CD4-positive, alpha-beta T cell treated with Interferon gamma for 1 hour (primary cell): ENCODE measurements around the gene SH2D7.

Experiments used
- DNase-seq: peaks from one replicate; pipeline ENCODE4 v3.0.0-alpha.2; 2020

The SH2D7 gene

GRCh38 chr15:78092261-78093041, at the start of gene SH2D7:
SH2D7 (plus strand) TSS chr15:78092561; CDS start chr15:78092585, 24 bp downstream.
- DNase-seq = no peak

- no peak for DNase-seq
Measured at GRCh38 chr15:78044407-78045155, 47.8 kb upstream of the SH2D7 start.

- no peak for DNase-seq
Measured at GRCh38 chr15:78045189-78045588, 47.2 kb upstream of the SH2D7 start.

GRCh38 chr15:78046796-78047341, 45.5 kb upstream of the SH2D7 start:
- no peak for DNase-seq

- DNase-seq = no peak
Measured at GRCh38 chr15:78047761-78048627, 44.4 kb upstream of the SH2D7 start.

GRCh38 chr15:78048628-78048920, 43.8 kb upstream of the SH2D7 start:
- no peak for DNase-seq

- DNase-seq = peak; percentile 25
Measured at GRCh38 chr15:78049691-78050440, 42.5 kb upstream of the SH2D7 start.

GRCh38 chr15:78050441-78050809, 41.9 kb upstream of the SH2D7 start:
- DNase-seq = no peak

GRCh38 chr15:78050826-78051225, 41.5 kb upstream of the SH2D7 start:
- DNase-seq = no peak

- DNase-seq = no peak
Measured at GRCh38 chr15:78051596-78051995, 40.8 kb upstream of the SH2D7 start.

- no peak for DNase-seq
Measured at GRCh38 chr15:78052001-78052401, 40.4 kb upstream of the SH2D7 start.

- DNase-seq = no peak
Measured at GRCh38 chr15:78052545-78052944, 39.8 kb upstream of the SH2D7 start.

GRCh38 chr15:78054518-78054917, 37.8 kb upstream of the SH2D7 start:
- DNase-seq = no peak

GRCh38 chr15:78054966-78055365, 37.4 kb upstream of the SH2D7 start:
- peak; percentile 57 for DNase-seq

GRCh38 chr15:78055919-78056713, 36.2 kb upstream of the SH2D7 start:
- DNase-seq = no peak

- DNase-seq = peak; percentile 32
Measured at GRCh38 chr15:78056714-78057269, 35.6 kb upstream of the SH2D7 start.

- no peak for DNase-seq
Measured at GRCh38 chr15:78057803-78058202, 34.6 kb upstream of the SH2D7 start.

- no peak for DNase-seq
Measured at GRCh38 chr15:78058401-78058935, 33.9 kb upstream of the SH2D7 start.

GRCh38 chr15:78059110-78059839, 33.1 kb upstream of the SH2D7 start:
- no peak for DNase-seq

GRCh38 chr15:78060232-78060631, 32.1 kb upstream of the SH2D7 start:
- DNase-seq = no peak
